ENCODE measurements around the gene PIN1. TPM values are rescaled to one million over a fixed set of nuclear protein-coding genes. Genes with fewer than 3 reads are reported as not detected.

PIN1 gene
- total and polyA plus RNA-seq, 7 donors: 49.6 to 81.1 (median 63.9) TPM

DNA sequence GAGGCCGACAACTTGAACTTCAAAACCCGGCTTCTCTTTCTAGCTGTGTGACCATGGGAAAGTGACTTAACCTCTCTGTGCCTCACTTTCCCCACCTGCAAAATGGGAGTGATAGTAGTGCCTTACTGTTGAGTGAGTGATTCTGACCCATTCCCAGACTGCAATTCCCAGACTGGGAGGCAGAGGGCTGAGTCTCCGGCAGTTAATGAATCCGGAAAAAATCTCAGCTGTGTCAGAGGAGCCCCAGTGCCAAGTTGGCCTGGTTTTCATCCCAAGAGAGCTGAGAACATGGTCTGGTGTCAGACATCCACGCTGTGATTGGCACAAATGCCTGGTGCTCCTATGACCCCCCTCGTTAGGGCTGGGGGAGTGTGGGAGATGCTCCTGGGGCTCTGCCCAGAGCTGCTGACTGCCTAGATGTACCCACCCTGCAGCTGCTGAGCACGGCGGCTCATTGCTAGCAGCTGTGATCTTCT is 50.0 kb downstream of the PIN1 start:
- TF ChIP-seq, protein P1, sequence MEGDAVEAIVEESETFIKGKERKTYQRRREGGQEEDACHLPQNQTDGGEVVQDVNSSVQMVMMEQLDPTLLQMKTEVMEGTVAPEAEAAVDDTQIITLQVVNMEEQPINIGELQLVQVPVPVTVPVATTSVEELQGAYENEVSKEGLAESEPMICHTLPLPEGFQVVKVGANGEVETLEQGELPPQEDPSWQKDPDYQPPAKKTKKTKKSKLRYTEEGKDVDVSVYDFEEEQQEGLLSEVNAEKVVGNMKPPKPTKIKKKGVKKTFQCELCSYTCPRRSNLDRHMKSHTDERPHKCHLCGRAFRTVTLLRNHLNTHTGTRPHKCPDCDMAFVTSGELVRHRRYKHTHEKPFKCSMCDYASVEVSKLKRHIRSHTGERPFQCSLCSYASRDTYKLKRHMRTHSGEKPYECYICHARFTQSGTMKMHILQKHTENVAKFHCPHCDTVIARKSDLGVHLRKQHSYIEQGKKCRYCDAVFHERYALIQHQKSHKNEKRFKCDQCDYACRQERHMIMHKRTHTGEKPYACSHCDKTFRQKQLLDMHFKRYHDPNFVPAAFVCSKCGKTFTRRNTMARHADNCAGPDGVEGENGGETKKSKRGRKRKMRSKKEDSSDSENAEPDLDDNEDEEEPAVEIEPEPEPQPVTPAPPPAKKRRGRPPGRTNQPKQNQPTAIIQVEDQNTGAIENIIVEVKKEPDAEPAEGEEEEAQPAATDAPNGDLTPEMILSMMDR (IDR thresholded peaks at IDR 0.05): peak; percentile 21

GRCh38 chr19:9891609-9892373 is 56.7 kb downstream of the PIN1 start:
- no peak for ATAC-seq

More for the DNA sequence above, 50.0 kb downstream of the PIN1 start:
- Histone ChIP-seq H3K36me3 (ENCODE audit: insufficient read depth in 1 of 2, low read depth in 1 of 2) (no peaks in the 10 kb centered on the region), H3K9me3 (no peaks in the 10 kb centered on the region), H3K27ac (no peak overlapping the region), H3K4me3 (no peak overlapping the region), H3K4me1 (no peaks in the 10 kb centered on the region), H3K27me3 (ENCODE audit: insufficient read depth in 3 of 3, low read length in 2 of 3) (no peaks in the 10 kb centered on the region)
- peak in 3 of 4 donors; percentile 57 to 75 (median 63) for ATAC-seq
- DNase-seq: peak; percentile 44 to 73
- 17 to 20% (median 18%) methylated on average over 8 of the region's 8 CpGs for WGBS, 3 donors
- intact Hi-C loops (cut with DNase I): no loop called here

More at GRCh38 chr19:9891609-9892373, 56.7 kb downstream of the PIN1 start:
- TF ChIP-seq, protein P1 (IDR thresholded peaks at IDR 0.05): no peak
- H3K4me3 ChIP-seq: no peak overlapping the region
- H3K27me3 ChIP-seq (ENCODE audit: insufficient read depth in 3 of 3, low read length in 2 of 3): no peaks in the 10 kb centered on the region
- DNase-seq: no peak
- no peaks in the 10 kb centered on the region for H3K9me3 ChIP-seq
- H3K27ac ChIP-seq: no peak overlapping the region
- intact Hi-C loops (cut with DNase I): no loop called here
- no peaks in the 10 kb centered on the region for H3K4me1 ChIP-seq
- H3K36me3 ChIP-seq (ENCODE audit: insufficient read depth in 1 of 2, low read depth in 1 of 2): no peaks in the 10 kb centered on the region
- WGBS, 3 donors: 28 to 34% (median 31%) methylated on average over 6 of the region's 6 CpGs

Other genes with a start within 250 kb of the PIN1 start
- gene ZNF561, start 214.1 kb upstream of the PIN1 start, total RNA-seq: 10 to 100 TPM in 3 of 4 donors, 1 to 10 TPM in 1; 8.2 to 17.9 (median 14.3) TPM
- gene ZNF561, start 214.1 kb upstream of the PIN1 start, polyA plus RNA-seq: 10 to 100 TPM in 2 of 3 donors, 1 to 10 TPM in 1; 8.7 to 20.5 (median 19.3) TPM
- gene ZNF562, start 160.2 kb upstream of the PIN1 start, total RNA-seq: 10 to 100 TPM in 2 of 4 donors, 1 to 10 TPM in 2; 5.1 to 17.6 (median 10.2) TPM
- 1 to 10 TPM; 1.5 to 8.6 (median 5.0) TPM for gene ZNF562, start 160.2 kb upstream of the PIN1 start, polyA plus RNA-seq
- gene ZNF846, start 66.6 kb upstream of the PIN1 start, total RNA-seq: 1 to 10 TPM; 2.1 to 6.8 (median 4.2) TPM
- gene ZNF846, start 66.6 kb upstream of the PIN1 start, polyA plus RNA-seq: 1 to 10 TPM; 1.7 to 6.5 (median 2.5) TPM
- gene FBXL12, start 16.2 kb upstream of the PIN1 start, total RNA-seq: 10 to 100 TPM; 10.4 to 22.1 (median 12.9) TPM
- gene FBXL12, start 16.2 kb upstream of the PIN1 start, polyA plus RNA-seq: 10 to 100 TPM; 11.4 to 16.6 (median 16.1) TPM
- 100 to 1,000 TPM; 262 to 368 (median 315) TPM for gene UBL5, start 7.4 kb upstream of the PIN1 start, total RNA-seq
- 100 to 1,000 TPM; 581 to 659 (median 643) TPM for gene UBL5, start 7.4 kb upstream of the PIN1 start, polyA plus RNA-seq
- gene OLFM2, start 101.2 kb downstream of the PIN1 start, total RNA-seq: 1 to 10 TPM in 3 of 4 donors, under 1 TPM in 1; 0.48 to 5.1 (median 1.4) TPM
- 1 to 10 TPM in 1 of 3 donors, under 1 TPM in 2; 0.88 to 1.0 (median 0.90) TPM for gene OLFM2, start 101.2 kb downstream of the PIN1 start, polyA plus RNA-seq
- gene COL5A3, start 175.2 kb downstream of the PIN1 start, total RNA-seq: 10 to 100 TPM in 1 of 4 donors, 1 to 10 TPM in 3; 3.7 to 10.6 (median 8.0) TPM
- gene COL5A3, start 175.2 kb downstream of the PIN1 start, polyA plus RNA-seq: 1 to 10 TPM; 4.6 to 8.9 (median 8.5) TPM
- gene RDH8, start 178.2 kb downstream of the PIN1 start, total RNA-seq: not detected
- not detected for gene RDH8, start 178.2 kb downstream of the PIN1 start, polyA plus RNA-seq

Data from psoas muscle (tissue), 8 donors.